ENCODE measurements around the gene WDR55.
"Not testable (repeated sequence)": the region's sequence is repeated elsewhere in the genome, so short reads cannot be mapped to it uniquely, and the experiment has no call there.

Gene WDR55, protein sequence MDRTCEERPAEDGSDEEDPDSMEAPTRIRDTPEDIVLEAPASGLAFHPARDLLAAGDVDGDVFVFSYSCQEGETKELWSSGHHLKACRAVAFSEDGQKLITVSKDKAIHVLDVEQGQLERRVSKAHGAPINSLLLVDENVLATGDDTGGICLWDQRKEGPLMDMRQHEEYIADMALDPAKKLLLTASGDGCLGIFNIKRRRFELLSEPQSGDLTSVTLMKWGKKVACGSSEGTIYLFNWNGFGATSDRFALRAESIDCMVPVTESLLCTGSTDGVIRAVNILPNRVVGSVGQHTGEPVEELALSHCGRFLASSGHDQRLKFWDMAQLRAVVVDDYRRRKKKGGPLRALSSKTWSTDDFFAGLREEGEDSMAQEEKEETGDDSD

DNA sequence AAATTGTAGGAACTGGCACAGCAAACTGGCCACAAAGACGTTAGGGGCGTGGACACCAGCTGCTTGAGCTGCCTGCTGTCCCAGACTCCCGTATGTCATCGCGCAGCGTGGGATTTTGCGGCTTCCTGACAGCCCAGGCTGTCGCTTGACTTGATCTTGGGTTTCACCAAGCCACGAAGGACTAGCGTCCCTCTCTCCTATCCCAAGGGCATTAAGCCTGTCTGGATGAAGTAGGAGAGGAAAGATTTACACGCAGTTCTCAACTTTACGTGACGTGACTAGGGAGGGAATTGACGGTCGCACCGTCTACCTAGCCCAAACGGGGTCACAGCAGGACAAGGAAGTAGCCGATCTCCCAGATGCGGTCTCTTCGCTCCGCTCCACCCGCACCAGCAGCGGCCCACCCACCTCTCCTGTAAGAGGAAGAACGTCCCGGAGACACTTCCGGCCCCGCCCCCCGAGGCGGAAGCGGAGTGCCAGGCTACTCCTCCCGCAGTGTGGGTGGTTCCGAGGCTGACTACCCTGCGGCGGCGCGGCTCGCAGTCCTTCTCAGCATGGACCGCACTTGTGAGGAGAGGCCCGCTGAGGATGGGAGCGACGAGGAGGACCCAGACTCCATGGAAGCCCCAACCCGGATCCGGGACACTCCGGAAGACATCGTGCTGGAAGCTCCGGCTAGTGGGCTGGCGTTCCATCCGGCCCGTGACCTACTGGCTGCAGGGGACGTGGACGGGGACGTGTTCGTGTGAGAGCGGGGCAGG, at the start of gene WDR55:
Gene WDR55 (plus strand): TSS at position 546 of the 761 bp plus-strand sequence. CDS start 9 bp downstream, at position 555.
- FAIRE-seq (peak; percentile 95), DNase-seq (ENCODE audit: insufficient read length, low spot score) (peak; percentile 92)

DNA sequence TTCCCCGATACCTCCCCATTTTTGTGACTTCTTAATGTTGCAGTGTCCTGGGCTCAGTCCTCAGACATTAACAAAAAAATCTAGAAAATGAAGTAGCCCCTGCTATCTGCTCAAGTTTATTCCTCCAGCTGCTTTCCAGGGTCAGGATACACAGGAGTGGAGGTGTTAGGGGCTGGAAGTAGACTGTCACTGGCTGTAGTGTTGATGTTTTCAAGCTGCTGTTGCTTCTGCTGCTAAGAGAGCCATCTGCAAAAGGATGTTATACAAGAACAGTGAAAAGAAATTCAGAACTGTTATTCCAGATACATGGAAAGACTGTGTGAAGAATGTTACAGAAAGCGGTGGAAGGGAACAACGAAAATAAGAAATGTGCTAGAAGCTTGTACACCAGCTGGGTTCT, 42.4 kb upstream of the WDR55 start:
- FAIRE-seq (no peak), DNase-seq (ENCODE audit: insufficient read length, low spot score) (no peak)

DNA sequence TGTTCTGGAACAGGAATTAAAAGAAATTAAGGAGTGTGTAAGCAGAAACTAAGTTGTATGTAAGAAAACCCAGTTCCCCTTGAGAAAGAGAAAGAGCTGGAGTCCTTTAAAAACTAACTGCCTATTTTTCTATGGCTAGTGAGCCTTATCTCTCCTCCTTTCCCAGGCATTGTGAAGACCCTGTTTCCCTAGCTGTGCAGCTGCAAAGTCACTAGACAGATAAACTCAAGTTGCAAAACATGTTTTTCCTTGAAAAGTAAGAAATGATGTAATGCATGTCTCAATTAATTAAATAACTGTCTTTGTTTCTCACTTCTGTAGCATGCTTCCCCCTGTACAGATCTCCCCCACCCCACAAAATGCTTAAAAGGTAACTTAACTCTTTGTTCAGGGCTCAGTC, 41.6 kb upstream of the WDR55 start:
- FAIRE-seq; DNase-seq (ENCODE audit: insufficient read length, low spot score): not testable (repeated sequence)

DNA sequence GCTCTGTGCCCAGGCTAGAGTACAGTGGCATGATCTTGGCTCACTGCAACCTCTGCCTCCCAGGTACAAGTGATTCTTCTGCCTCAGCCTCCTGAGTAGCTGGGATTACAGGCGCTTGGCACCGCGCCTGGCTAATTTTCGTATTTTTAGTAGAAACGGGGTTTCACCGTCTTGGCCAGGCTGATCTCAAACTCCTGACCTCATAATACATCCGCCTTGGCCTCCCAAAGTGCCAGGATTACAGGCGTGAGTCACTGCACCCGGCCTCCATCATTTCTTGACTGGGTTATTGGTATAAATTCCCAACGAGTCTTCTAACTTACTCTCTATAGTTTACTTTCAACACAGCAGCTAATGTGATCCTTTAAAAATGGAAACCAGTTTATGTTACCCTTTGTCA, 39.8 kb upstream of the WDR55 start:
- not testable (repeated sequence) for DNase-seq (ENCODE audit: insufficient read length, low spot score); FAIRE-seq

DNA sequence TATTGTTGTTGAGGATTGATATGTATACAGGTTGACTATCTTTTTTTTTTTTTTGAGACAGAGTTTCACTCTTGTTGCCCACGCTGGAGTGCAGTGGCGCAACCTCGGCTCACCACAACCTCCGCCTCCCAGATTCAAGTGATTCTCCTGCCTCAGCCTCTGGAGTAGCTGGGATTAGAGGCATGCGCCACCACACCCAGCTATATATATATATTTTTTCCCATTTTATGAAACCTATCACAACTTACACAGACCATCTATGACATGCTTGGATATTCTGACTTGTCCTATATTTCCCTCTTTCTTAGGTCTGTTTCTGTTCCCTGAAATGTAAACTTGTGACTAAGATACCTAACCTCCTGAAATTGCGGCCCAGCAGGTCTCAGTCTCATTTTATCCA, 36.7 kb upstream of the WDR55 start:
- DNase-seq (ENCODE audit: insufficient read length, low spot score) (no peak), FAIRE-seq (no peak)

DNA sequence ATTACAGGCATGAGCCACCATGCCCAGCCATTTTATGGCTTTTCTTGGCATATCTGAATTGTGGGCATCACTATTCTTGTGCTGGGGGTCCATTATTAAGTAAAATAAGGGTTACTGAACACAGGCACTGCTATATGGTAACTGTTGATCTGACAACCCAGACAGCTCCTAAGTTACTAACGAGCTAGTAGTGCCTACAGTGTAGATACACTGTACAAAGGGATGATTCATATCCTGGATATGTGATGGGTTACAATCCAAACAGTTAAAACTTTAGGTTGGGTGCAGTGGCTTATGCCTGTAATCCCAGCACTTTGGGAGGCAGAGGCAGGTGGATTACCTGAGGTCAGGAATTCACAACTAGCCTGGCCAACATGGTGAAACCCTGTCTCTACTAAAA, 36.0 kb upstream of the WDR55 start:
- FAIRE-seq (no peak), DNase-seq (ENCODE audit: insufficient read length, low spot score) (no peak)

DNA sequence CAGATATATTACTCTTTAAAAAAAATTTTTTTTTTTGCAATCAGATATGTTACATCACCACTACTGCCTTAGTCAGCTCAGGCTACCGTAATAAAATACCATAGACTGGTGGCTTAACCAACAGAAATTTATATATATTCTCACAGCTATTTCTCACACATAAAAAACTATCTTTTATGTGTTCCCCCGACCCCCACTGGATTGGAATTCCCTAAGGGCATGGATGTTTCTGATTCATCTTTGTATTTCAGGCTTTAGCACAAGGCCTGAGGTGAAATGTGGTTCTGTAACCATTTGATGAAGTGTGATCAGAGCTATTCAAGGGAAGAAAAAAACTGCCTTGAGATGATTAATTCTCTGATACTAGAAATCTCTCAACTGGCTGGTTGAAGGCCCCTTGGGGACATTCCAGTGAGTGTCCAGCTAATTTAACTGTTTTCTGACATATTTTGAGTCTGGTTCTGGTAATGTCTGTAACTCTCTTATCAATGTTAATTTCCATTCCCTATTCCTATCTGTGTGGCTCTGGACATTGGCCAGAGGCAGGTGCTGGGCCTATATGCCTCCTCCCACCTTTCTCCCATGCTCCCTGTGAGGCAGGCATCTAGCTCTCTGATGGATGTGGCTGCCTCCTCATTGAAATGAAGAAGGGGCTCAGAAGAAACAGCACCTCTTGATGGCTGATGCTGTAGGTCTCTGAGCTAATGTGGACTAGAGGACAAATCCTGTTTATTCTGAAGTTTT, 34.2 kb upstream of the WDR55 start:
- FAIRE-seq = no peak
- DNase-seq (ENCODE audit: insufficient read length, low spot score) = no peak

DNA sequence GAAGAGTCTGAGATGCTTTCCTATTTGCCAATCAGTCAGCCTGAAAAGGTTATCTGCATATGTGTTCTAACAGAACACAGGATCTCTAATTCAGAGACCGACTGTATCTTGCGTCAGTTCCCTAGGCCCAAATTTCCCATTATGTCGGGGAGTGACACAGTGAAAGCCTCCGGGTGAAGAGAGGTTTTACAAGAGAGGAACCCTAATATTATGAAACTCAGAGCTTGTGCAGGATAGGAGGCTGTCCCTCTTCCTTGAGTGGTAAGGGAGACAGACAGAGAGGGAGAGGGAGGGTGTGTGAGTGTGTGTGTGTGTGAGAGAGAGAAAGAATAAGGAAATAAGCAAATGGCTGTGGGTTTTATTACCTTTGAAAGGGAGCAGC, 33.7 kb upstream of the WDR55 start:
- FAIRE-seq (no peak), DNase-seq (ENCODE audit: insufficient read length, low spot score) (no peak)

DNA sequence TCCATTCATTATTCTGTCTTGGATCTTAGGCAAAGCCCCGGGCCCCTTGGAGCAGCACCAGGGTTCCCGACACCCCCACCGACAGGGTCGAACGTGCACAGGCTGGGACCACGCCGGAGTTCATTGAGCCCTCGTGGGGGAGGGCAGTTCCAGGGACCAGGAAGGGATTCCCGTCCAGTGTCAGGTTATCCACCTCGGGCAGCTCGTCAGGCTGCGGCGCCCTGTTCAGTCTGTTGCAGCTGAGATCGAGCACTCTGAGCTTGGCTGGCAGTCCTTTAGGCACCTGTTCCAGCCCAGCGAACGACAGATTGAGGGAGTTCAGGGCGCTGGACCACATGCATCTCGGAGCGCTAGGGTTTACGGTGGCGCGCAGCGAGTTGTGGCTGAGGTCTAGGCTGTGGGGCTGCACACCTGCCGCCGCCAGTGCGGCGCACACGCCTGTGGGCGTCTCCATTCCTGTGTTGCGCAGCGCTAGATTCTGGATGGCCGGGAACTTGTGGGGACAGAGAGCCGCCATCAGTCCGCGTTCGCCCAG, 32.8 kb upstream of the WDR55 start:
- FAIRE-seq (no peak), DNase-seq (ENCODE audit: insufficient read length, low spot score) (peak; percentile 8)

DNA sequence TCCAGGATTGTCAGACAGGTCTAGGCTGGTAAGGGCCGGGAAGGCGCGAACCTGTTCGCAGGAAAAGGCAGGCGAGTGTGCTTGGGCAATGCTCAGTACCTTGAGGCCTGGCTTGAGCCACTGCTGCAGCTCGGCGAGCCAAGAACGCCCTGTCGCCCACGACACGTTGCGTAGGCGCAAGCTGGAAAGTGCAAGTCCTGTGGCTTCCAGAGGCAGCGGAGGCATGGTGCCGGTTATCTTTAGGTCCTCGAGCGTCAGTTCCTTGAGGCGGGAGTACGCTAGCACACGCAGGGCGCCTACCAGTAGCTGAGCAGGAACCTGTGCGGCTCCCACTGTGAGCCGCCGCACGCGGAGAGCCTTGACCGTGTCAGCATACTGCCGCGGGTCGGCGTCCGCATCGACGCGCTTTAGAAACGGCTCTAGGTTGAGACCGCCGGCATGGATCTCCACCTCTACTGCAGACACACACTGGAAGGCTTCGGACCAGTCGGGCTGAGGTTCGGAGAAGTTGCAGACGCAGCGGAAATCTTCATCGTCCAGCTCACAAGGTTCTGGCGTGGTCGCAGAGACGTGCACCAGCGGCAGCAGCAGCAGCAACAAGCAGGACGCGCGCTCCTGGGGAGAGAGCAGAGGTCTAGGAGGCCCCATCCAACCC, 32.2 kb upstream of the WDR55 start:
- DNase-seq (ENCODE audit: insufficient read length, low spot score) (peak; percentile 17), FAIRE-seq (peak; percentile 42)

DNA sequence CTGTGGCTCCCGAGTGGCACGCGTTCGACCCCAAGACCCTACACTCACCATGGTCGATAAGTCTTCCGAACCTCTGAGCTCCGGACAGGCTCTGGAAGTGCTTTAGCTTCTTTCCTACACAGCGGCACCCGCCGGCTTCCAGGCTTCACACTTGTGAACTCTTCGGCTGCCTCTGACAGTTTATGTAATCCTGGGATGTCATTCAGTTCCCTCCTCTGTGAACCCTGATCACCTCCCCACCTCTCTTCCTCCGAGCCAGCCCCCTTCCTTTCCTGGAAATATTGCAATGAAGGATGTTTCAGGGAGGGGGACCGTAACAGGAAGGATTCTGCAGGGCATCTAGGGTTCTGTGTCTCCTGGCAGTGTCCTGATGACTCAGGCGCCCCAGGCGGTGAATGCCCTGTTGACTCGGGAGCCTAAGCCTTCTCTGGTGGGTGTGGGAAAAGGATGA, 31.7 kb upstream of the WDR55 start, which contains the start of gene CD14:
Gene CD14 (minus strand): TSS at position 155 of the 451 bp plus-strand sequence. CDS start 104 bp downstream, at position 51.
- DNase-seq (ENCODE audit: insufficient read length, low spot score) (no peak), FAIRE-seq (no peak)

DNA sequence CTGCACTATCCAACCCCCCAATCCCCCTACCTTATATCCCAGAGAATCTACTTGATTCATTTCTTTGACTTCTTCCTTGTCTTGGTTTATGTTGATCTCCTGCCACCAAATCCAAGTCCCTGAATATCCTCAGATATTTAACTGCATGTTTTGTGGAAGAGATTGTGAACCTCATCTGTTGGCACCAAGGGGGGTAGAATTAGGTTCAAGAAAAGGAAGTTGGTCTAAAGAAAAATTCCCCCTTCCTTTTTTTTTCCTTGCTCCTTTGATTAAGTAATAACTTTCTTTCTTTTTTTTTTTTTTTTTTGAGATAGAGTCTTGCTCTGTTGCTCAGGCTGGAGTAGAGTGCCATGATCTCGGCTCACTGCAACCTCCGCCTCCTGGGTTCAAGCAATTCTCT, 31.2 kb upstream of the WDR55 start:
- no peak for DNase-seq (ENCODE audit: insufficient read length, low spot score)
- no peak for FAIRE-seq

DNA sequence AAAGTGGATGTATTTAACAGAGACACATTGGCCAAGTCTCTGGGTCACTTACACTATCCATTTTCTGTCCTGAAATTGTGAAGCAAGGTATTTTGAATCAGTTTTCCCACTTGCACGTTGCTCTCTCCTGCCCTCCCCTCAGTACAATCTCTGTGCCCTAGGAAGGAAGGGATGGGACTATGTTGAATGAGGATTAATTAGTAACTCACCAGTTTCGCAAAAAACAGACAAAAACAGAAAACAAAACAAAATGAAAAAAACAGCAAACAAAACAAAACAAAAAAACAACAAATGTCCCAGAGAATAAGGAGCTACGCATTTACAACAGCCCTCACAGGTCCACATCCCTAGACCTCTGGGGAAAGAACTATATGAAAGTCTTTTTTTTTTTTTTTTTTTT, 30.6 kb upstream of the WDR55 start:
- no peak for FAIRE-seq
- no peak for DNase-seq (ENCODE audit: insufficient read length, low spot score)

DNA sequence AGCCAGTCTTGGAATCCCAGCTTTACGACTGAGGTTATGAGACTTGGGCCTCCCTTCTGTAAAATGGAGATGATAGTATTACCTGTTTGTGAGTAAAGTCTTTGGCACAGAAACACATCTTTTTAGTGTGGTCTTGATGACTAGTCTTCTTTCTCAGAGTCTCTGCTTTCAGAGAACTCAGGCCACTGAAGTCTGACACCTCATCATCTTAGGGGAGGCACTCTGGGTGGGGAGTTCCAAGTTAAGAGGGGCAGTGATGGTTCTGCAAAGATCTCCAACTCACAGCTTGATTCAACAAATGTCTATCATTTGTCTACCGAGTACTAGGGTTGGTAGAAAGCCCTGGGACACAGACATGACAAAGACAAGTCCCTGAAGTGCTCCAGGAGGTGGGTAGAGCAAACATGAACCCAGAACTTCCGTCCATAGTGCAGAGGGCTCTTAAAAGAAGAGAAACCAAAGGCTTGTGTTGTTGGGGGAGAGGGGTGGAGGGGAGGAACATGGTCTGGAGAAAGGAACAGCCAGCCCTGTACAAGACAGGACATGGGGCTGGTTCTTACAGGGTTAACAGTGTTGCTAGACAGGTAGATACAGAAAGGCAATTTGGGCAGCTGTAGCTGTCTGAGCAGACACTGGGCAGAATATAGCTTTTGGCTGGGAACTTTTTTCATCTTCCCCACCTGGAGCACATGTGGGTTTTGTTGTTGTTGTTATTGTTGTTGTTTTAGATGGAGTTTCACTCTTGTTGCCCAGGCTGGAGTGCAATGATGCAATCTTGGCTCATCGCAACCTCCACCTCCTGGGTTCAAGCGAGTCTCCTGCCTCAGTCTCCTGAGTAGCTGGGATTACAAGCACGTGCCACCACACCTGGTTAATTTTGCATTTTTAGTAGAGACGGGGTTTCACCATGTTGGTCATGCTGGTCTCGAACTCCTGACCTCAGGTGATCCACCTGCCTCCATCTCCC, 29.1 kb upstream of the WDR55 start:
- FAIRE-seq (no peak), DNase-seq (ENCODE audit: insufficient read length, low spot score) (no peak)

DNA sequence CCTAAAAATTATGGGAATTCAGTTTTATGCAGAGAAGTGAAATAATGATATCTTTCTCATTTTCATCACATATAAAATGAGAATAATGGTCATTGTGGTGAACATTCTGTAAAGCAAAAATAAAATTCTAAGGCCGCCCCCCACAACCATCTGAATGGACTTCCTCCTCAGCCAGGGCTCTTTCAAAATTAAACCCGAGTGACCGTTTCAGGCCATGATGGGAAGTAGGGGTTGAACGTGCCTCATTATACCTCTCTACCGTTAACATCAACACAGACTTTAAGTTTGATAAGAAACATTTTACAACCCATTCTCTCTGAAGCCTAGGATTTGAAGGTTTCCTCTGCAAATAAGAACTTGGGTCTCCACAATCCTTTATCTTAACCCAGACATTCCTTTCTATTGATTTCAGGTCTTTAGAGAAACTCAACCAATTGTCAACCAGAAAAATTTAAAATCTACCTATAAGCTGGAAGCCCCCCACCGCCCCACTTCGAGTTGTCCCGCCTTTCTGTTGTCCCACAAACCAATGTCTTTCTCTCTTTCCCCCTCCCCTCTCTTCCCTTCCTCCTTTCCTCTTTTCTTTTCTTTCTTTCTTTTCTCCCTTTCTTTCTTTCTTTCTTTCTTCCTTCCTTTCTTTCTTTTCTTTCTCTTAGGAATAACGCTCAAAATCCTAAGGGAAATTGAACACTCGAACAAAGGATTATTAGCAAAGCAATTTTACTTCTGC, 27.2 kb upstream of the WDR55 start:
- no peak for DNase-seq (ENCODE audit: insufficient read length, low spot score)
- no peak for FAIRE-seq

DNA sequence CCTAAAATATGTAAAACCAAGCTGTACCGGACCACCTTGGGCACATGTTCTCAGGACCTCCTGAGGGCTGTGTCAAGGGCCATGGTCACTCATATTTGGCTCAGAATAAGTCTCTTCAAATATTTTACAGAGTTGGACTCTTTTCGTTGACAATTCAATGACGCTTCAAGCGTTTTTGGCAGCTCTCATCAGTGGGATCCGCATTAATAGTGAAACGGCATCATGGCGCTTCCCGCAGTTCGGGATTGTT, 25.9 kb upstream of the WDR55 start:
- not testable (repeated sequence) for DNase-seq (ENCODE audit: insufficient read length, low spot score); FAIRE-seq

DNA sequence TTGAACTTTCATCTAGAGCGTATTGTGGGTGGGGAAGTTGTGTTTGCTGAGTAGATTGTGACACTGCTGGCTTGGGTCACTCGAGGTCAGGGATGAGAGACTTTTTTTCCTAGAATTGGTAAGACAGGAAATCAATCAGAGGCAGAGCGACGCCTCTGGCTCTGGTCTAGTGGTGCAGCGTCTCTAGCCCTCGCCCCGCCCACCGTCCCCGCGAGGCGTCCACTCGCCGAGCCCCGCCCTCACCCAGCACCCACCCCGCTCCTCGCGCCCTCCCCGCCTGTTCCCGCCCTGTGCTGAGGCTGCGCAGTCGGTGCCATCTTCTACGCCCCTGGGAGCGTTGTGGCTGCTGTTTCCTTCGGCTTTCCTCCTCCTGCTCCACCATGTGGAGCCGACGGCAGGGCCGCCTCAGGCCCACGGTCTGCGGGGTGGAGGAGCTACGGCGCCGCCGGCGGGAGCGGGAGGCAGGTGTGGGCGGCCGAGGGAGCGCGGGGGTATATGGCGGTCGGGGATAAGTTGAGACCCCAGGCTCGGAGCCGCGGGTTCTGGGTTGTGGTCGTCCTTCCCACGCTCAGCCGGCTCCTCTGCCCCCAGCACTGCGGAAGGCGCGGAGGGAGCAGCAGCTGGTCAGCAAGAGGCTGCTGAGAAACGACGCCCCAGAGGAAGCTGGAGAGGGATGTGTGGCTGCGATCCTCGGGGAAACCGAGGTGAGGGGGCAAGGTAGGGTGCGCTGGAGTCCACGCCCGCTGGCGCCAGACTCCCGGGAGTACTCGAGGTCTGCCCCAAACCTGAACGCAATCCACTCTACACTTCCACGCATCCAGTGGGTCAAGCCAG, 25.3 kb upstream of the WDR55 start, which contains the start of gene TMCO6:
Gene TMCO6 (plus strand): TSS at position 304 of the 834 bp plus-strand sequence. CDS start 77 bp downstream, at position 381.
- DNase-seq (ENCODE audit: insufficient read length, low spot score) (peak; percentile 94), FAIRE-seq (peak; percentile 90)

DNA sequence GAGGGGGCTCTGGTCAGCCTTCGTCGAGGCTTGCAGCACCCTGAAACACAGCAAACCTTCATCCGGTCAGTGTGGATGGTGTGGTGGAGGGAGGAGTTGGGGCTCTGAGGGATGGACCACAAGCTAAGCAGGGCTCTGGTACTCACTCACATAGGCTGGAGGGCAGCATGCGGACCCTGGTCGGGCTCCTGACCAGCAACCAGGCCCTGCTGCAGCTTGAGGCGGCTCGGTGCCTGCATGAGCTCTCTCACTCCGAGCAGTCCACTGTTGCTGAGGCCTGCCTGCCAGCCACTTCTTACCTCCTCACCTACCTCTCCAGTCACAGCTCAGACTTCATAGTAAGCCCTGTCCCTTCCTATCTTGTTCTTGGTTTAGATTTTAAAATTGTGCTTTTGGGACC, 23.0 kb upstream of the WDR55 start:
- FAIRE-seq (no peak), DNase-seq (ENCODE audit: insufficient read length, low spot score) (no peak)

Data from GM19239 (cell line).